HG02798 (cell line): ENCODE data around the gene PIEZO1.

Source experiments
- ATAC-seq: cut with Tn5 transposase; IDR thresholded peaks from one replicate; pipeline ENCODE4 v1.9.1; 2021; ENCODE audit warnings: mild to moderate bottlenecking; ENCODE audit not compliant: unreplicated experiment, poor library complexity

PIEZO1 gene

DNA sequence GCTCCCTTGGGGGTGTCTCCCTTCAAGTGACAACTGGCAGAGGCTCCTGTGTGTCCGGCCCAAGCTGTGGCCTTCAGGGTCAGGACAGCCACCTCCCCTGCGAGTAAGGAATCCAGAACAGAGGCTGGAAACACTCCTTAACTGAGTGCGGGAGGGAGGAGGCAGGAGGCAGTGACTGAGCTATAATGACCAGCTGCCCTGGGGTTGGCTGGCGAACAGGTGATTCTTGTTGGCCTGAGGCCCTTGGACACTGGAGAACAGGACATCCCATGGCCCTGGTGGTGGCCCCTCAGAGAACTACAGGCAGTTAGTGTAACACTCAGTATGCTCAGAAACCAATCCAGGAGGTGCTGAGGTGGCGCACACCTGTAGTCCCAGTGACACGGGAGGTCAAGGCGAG lies 89.3 kb downstream of the PIEZO1 start:
- ATAC-seq: no peak

DNA sequence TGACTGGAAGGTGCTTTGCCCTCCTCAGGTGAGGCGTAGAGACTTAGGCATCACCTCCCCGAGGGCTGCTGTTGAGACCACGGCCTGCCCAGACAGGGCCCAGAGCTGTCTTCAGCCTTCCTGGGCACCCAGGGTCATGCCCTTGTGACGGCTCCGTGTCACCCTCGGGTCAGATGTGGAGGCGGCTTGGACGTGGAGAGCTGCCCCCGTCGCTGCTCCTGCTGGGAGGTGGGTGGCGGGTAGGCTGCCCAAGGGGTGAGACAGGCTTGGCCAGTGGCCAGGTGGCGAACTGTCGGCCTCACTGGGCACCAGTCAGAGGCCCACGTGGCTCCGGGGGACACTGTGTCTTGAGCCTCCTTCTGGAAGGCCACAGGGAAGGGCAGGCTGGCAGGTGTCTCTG lies 89.8 kb downstream of the PIEZO1 start:
- no peak for ATAC-seq

DNA sequence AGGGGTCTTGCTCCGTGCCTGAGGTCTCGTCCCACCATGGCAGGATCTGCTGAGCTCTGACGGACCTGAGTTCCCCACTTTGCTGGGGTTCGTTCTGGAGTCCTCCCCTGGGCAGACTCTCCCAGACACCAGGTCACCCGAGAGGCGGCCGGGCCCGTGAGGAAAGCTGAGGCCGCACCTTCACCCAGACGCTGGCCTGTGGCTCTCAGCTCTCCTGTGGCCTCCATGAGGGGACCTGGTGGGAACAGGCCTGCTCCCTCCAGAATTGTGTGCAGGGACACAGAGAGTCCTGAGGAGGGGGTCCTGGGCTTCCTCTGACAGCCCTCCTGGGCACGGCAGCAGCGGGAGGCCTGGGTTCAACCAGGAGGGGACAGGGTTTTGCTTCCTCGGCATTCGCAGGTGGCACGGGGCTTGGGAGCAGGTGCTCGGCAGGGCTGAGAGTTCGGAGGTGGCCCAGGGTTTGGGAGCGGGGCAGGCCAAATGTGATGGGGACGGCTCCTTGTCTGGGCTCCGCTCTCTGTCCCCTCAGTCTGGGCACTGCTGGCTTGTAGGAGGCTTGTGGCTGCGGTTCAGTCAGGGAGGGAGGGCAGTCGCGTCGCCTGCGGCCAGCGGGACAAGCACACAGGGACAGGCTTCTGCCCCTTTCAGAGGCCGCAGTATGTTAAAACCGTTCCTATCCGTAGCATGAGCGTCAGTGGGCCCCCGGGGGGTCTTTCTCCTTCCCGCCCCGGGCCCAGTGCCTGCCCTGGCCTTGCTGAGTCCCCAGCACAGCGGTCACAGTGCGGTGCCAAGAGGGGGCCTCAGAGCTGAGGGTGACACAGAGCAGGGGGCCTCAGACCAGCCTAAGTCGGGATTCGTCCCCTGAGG lies 90.6 kb downstream of the PIEZO1 start:
- ATAC-seq: no peak

DNA sequence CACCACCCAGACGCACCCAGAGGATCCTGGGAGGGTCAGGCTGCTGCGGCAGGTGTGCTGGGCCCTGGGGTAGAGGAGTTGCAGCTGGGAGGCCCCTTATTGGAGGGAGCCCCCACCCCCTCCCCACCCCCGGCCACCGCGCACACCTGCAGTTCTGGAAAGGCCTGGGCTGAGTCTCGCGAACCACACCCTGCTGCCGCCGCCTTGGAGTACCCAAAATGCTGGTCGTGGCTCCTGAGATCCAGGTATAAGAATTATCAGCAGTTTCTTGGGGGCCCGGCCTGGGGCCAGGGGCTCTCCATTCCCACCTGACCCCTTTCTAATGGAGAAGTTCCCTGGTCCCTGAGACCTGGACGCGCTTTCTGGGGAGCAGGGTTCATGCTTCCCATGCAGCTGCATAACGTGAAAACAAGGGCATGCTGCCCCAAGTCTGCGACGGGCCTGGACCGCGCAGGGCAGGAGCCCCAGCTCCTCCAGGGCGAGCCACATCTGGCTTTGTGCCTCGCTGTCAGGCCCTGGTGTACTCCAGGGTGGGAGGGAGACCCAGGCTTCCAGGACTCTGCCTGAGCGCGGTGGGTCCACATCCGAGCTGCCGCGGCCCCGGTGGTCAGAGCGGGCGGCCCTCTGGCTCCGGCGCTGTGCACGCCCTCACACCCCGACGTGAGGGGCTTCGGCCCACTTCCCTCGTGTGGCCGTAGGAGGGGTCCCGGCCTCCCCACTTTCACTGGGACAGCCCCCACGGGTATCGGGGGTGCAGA lies 91.4 kb downstream of the PIEZO1 start:
- ATAC-seq: no peak

DNA sequence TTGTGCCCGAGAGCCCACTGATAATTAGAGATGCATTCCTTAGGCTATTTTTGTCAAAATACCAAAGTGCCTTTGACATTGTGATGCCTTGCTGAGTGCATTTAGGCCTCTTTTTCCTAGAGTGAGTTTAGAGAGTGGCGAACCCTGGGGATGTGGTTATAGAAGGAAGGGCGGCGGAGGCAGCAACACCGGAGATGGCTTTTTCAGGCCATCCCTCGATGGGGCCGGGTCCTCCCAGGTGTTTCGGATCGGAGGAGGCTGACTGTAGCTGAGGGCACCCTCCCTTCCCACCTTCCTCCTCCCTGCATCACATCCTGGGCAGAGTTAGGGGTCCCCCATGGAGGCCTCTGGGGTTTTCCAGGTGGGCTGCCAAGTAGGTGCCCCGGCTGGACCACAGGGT lies 92.2 kb downstream of the PIEZO1 start:
- no peak for ATAC-seq

DNA sequence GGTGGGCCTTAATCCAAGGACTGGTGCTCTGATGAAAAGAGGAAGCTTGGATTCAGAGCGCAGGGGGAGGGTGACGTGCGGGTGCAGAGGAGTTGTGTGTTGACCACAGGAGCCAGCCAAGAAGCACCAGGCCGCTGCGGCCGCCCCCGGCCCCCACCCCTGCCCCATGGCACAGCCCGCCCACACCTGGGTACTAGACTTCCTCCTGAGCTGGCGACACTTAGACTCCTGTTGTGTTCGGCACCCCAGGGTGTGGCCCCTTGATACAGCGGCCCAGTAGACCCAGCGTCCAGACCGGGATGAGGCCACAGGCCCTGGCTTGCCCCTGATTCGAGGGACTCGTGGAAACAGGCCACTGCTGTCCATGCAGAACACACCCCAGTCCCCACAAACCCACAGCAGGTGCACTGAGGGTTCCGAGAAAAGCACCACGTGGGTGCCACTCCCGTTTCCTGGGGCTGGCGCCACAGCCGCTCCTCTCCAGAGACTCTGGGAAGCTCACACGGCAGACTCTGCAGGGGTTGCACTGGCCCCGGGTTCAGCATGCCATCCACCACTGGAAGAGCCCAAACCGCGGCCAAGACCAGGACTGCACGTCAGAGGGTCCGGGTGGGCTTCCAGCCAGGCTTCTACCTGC lies 93.0 kb downstream of the PIEZO1 start:
- ATAC-seq: no peak

DNA sequence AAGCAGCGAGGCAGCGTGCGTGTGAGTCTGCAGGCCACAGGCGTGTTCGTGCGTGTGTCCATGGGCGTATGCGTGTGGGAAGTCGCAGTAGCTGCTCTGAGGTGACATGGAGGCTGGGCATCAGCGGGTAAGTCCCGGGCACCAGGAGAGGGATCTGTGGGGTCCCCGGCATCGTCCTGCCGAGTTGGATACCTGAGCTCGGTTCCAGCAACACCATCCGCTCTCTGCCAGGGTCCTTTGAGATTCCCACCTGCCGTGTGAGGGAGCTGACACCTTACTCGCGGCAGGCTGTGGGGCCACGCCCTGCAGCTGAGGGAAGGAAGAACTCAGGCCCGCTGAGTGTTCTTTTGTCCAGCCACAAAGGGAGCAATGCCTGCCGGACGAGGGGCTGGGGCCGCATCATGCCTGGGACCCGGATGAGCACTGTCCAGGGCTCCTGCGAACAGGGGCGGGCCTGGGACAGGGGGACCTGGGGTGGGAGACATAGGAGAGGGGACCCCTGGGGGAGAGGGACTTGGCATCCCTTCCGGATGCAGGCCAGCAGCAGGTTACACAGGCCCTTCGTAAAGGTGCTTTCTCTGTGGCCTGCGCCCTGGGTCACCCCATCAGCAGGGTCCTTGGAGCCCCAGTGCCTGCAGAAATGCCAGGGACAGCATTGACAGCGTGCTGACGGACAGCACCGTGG lies 93.7 kb downstream of the PIEZO1 start:
- no peak for ATAC-seq

DNA sequence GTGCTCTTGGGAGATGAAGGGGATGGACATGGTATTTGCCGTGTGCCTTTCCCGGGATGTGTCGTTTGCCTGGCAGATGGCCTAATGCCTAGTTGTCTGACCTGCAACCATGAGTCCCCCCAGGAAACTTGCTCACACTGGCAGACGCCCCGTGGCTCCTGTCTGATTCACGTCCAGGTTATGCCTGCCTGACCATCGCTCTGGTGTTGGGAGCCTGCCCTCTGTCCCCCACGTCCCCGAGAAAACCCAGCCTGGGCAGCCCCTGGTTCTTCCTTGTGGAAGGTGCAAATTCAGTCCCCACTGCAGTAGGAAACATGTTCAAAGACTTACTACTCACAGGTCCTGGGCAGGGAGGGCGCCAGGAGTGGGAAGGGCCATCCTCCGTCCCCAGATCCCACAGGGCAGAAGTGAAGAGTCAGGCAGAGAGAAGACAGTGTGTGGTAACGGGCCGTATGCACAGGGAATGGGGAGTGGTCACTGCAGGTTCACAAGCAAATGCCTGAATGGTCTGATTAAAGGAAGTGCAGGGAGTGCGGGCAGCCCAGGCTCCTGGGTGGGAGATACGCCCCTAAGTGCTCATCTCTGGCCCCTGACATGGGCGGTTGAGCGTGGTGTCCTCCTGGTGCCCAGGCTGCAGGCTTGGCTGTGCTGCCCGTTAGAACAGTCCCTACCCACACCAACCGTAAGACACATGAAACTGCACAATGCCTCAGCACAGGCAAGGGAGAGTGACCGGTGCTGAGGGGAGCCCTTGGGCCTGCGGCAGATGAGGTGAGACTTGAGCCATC lies 94.5 kb downstream of the PIEZO1 start:
- no peak for ATAC-seq

DNA sequence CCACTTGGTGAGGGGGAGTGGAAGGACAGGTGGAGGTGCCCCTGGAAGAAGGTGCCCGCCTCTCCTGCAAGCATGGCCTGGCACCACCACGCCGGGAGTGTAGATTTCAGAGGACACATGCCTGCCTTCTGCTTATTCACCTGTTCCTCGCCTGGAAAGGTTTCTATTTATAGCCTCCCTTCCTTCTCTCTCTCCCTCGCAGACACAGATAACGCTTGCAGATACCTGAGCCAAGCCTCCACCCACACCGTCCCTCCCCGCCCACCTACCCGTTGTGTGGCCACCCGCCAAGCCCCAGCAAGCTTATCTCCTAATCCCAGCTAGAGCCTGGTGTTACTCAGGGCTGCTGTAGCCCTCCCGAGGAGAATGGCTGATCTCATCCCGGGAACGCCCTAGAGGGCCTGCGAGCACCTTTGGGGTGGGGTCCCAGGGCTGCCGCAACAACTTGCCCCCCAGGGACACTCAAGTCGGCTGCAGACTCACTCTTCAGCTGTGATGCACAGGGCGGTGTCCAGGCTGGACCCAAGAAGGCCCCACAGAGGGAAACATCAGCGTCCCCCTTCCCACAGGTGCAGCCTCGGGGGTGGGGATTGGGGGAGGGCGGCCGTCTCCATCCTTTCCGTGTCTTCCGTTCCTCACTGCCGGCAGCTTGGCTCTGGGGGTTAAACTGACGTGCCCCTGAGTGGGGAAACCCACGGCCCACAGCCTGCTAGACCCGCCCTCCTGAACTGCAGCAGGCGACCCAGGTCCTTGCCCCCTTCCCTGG lies 96.8 kb downstream of the PIEZO1 start:
- ATAC-seq: no peak

DNA sequence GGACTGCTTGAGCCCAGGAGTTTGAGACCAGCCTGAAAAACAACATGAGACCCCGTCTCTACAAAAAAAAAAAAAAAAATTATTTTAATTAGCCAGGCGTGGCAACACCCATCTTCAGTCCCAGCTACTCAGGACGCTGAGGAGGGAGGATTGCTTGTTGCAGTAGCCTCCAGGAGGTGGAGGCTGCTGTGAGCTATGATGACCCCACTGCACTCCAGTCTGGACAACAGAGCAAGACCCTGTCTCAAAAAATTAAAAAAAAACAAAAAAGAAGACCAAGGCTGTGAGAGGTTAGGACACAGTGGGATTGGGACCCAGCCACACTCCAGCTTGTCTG lies 97.4 kb downstream of the PIEZO1 start:
- no peak for ATAC-seq

DNA sequence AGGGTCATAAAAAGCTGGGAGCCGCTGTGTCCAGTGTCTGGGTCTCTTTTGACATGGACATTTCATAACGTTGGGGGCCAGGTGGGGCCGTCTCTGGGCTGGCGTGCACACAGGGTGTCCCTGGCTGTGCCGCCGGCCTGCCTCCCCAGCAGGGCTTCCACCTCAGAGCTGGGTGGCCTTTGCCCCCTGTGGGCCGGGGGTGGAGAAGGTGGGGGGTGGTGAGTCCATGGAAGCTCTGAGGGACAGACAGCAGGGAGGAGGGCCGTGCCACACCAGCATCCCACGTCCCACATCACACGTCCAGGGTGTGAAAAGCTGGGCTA lies 97.8 kb downstream of the PIEZO1 start:
- no peak for ATAC-seq

DNA sequence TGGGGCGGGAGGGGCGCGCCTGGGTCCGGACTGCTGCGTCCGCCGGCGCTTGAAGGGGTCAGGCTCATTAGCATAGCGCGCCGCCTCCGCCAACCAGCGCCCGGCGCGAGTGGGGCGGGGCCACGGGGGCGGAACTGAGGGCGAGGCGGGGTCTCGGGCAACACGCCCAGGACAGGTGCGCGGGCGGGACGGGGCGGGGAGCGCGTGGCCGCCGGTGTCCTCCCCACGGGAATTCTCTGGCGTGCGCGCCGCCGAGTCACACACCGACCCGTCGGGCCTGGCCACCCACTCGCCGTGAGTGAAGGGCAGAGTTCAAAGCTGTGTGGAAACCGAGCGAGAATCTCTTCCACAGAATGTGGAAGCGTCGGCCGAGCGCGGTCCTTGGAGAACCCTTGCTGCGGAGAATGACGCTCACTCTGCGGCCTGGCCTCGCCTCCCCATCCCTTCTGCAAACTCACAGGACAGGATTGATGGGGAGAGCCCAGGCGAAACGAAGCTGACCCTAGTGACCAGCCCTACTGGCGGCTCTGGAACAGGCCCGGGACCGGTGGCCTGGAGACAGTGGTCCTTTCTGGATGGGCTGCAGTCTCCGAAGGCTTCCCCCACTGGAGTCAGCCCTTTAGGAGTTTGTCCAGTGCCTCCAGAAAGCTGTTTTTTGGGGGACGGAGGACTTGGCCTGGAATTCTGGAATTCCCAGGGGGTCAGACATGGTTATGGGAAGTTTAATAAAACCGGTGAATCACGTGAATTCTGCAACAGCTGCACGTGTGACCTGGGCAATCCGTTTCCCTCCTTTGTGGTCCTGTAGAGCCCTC lies 98.4 kb downstream of the PIEZO1 start, which contains the start of gene SNAI3:
Gene SNAI3, minus strand, starts transcription at position 69 of the 815 bp plus-strand sequence. CDS start 101 bp downstream, outside the sequence.
- peak; percentile 77 for ATAC-seq

DNA sequence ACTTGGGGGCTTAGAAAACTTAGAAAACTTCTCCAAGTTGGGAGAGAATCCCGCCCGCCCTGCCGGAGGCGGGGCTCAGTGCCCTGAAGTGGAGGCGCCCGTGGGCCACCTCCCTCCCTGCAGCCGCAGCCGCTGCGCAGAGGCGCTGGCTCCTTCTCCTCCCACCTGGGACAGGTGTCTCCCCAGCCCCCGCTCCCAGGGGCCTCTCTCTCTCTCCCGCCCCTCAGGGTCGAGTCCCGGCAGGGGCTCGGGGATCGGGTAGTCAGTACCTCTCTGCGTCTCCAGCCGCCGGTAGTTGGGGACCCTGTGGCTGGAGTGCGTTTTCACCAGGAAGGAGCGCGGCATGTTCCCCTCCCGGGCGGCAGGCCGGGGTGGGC lies 99.0 kb downstream of the PIEZO1 start:
- ATAC-seq: peak; percentile 15

DNA sequence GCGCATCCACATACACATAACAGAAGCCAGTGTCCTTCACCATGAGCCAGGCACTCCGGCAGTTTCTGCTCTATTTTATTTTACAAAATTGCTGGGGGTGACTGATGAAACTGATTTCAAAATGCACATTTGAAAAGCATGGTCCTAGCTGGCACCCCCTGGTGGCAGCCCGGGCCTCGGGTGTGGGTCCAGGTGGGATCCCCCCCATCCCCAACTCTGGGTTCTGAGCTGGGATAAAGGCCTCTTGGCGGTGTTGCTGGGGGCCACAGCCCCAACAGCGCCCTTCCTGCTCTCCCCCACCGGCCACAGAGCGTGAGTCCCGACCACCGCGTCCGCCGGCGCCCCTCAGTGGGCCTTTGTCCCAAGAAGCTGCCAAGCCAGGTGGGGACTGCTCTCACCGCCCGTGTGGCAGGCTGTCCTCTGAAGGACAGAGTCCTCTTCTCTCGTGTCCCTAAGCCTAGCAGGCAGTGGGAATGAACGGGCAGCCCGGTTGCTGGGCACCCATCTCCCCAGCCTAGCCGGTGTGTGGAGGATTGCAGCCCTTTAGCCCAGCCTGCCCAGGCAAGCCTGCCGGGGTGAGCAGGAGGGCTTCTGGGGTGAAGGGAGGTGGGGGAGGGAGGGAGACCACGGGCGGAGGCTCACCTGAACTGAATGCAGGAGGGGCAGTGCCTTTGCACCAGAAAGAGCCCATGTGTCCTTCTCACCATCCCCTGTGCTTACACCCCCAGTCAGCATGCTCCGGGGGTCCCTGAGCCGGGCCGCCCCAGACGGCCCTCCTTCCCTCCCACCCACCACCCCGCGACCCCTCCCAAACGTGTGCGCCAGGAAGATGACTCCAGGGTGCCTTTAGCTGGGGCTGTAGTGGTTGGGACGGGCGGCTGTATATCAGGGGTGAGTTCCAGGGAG lies 99.6 kb downstream of the PIEZO1 start:
- ATAC-seq: no peak

DNA sequence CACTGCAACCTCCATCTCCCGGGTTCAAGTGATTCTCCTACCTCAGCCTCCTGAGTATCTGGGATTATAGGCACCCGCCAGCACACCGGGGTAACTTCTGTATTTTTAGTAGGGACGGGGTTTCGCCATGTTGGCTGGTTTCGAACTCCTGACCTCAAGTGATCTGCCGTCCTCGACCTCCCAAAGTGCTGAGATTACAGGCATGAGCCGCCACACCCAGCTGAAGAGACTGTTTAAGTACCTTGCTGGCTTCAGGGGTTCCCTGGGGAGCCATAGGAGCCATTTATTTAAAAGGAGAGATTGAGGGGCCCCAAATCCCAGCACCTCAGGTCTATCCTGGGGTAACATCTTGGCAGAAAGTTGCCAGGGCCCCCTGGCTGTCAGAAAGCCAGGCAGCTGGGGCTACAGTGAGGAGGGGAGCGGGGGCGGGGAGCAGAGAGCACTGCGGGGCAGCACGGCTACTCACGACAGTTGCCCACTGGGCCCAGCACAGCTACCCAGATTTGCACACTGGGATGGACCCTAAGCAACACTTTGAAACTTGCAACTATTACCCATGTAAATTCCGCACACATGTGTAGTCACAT lies 100.4 kb downstream of the PIEZO1 start:
- no peak for ATAC-seq

DNA sequence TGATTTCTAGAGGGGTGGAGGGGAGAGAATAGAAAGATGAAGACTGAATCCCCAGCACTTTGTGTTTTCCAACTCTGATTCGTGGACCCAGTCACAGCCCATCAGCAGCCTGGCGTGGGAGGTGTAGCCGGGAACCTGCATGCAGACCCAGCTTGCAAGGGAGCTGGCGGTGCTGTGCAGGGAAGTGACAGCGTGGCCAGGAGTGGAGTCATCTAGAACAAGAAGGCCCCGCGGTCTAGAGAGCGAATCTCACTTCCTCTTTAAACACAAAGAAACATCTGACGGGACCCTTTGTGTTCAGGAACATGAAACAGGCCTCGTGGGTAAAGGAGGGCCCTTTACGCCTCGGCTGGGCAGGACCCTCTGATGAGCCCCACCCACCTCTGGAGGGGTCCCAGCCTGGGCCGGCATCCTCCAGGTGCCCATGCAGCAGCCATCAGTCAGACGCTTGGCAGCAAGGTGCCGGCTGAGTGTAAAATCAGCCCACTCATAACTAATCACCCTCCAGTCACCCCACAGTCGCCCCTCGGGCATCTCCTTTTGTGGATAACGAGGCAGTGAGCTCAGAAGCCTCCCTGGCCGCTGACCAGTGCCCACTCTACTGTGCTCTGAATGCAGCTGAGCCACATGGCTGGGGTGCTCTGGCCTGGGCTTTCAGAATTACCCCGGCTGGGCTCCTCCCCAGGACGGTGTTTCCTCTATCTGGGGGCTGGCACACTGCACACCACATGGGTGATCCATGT lies 103.1 kb downstream of the PIEZO1 start:
- peak; percentile 61 for ATAC-seq
